SK-MEL-5 (cell line): ENCODE results near the gene ERC2. TPM values are rescaled to one million over a fixed set of nuclear protein-coding genes. Genes with fewer than 3 reads are reported as not detected.
A peak's percentile ranks its signal among the peaks of the same experiment; 100 is the strongest.

ENCODE experiments used
- DNase-seq: peaks from one replicate; pipeline ENCODE4 v3.0.0-alpha.2; 2016; ENCODE audit warnings: low read depth, low spot score
- in situ Hi-C: cut with HindIII; loops from 2 replicates; pipeline ENCODE4 v1.10.0; 2016; ENCODE audit warnings: low sequenced_read_pairs, high pct_unique_total_duplicates, low pct_unique_long_range_greater_than_20kb
- total RNA-seq: library from RNA; depleted of rRNA; stranded (reverse); fragments of >200 nt; shearing (Covaris generic); gene quantifications from 2 replicates; pipeline ENCODE4 v1.2.3, GENCODE V29; 2014

The ERC2 gene
- total RNA-seq, 1 experiment from 2014 or later: 0.50 TPM

GRCh38 chr3:55559500-55560423 is 908.5 kb downstream of the ERC2 start:
- in situ Hi-C loops: no loop called here
- no peak for DNase-seq

GRCh38 chr3:55558316-55558715 is 910.0 kb downstream of the ERC2 start:
- no peak for DNase-seq
- in situ Hi-C loops: no loop called here

GRCh38 chr3:55557549-55557948 is 910.7 kb downstream of the ERC2 start:
- no peak for DNase-seq
- in situ Hi-C loops: no loop called here

GRCh38 chr3:55556619-55557537 is 911.4 kb downstream of the ERC2 start:
- no peak for DNase-seq
- in situ Hi-C loops: no loop called here

- no peak for DNase-seq
- in situ Hi-C loops: no loop called here
These were observed 912.2 kb downstream of the ERC2 start for GRCh38 chr3:55555873-55556618.

GRCh38 chr3:55554634-55555425 is 913.4 kb downstream of the ERC2 start:
- no peak for DNase-seq

GRCh38 chr3:55551644-55552043 is 916.6 kb downstream of the ERC2 start:
- in situ Hi-C loops: no loop called here
- DNase-seq: no peak

More at GRCh38 chr3:55554634-55555425, 913.4 kb downstream of the ERC2 start:
- in situ Hi-C loops: no loop called here

- in situ Hi-C loops: no loop called here
- DNase-seq: peak; percentile 44
These were observed 919.1 kb downstream of the ERC2 start for GRCh38 chr3:55549177-55549576.

- no peak for DNase-seq
- in situ Hi-C loops: no loop called here
These were observed 921.2 kb downstream of the ERC2 start for GRCh38 chr3:55546866-55547669.

- in situ Hi-C loops: no loop called here
- DNase-seq: no peak
These were observed 922.3 kb downstream of the ERC2 start for GRCh38 chr3:55545995-55546394.

- DNase-seq: no peak
- in situ Hi-C loops: no loop called here
These were observed 924.0 kb downstream of the ERC2 start for GRCh38 chr3:55544219-55544618.

GRCh38 chr3:55543181-55543614 is 925.1 kb downstream of the ERC2 start:
- in situ Hi-C loops: no loop called here
- DNase-seq: no peak

- in situ Hi-C loops: no loop called here
- DNase-seq: no peak
These were observed 926.8 kb downstream of the ERC2 start for GRCh38 chr3:55541456-55541855.

- no peak for DNase-seq
- in situ Hi-C loops: no loop called here
These were observed 927.3 kb downstream of the ERC2 start for GRCh38 chr3:55541016-55541415.

- DNase-seq: no peak
- in situ Hi-C loops: no loop called here
These were observed 927.7 kb downstream of the ERC2 start for GRCh38 chr3:55540579-55540978.

- DNase-seq: no peak
- in situ Hi-C loops: no loop called here
These were observed 930.1 kb downstream of the ERC2 start for GRCh38 chr3:55538158-55538557.
